Keratinocyte (primary cell): Measurements from ENCODE around the gene MYT1. TPM values are rescaled to one million over a fixed set of nuclear protein-coding genes. Genes with fewer than 3 reads are reported as not detected.

Experiments
- DNase-seq: peaks from one replicate; pipeline ENCODE4 v3.0.0-alpha.2; 2011; ENCODE audit warnings: low read depth, missing footprints, low spot score
- FAIRE-seq: peaks from 2 replicates; lab custom pipeline; 2011; peaks lifted over from hg19 to GRCh38; lab: Jason Lieb, UNC
- H2AFZ ChIP-seq: 2 replicates; pipeline ENCODE4 v1.6.0; 2012; ENCODE audit warnings: low read length, control low read depth, inconsistent platforms; ENCODE audit not compliant: control insufficient read depth
- H3K27ac ChIP-seq: 2 replicates; pipeline ENCODE4 v1.5.1; 2011; ENCODE audit warnings: low read length; ENCODE audit not compliant: control insufficient read depth, insufficient read depth
- H3K27me3 ChIP-seq: 3 replicates; pipeline ENCODE4 v1.6.0; 2011; ENCODE audit warnings: low read length; ENCODE audit not compliant: control insufficient read depth, insufficient read depth; ENCODE audit errors: extremely low read depth
- H3K36me3 ChIP-seq, 2 experiments: 2 replicates in 1 of 2; 3 replicates in 1 of 2; pipeline ENCODE4 v1.5.1; 2011; ENCODE audit warnings: low read length in 2 of 2, mild to moderate bottlenecking in 1 of 2; ENCODE audit not compliant: control insufficient read depth in 2 of 2, insufficient read depth in 2 of 2; ENCODE audit errors: extremely low read depth in 1 of 2
- H3K4me1 ChIP-seq: 3 replicates; pipeline ENCODE4 v1.5.1; 2011; ENCODE audit warnings: low read length; ENCODE audit not compliant: control insufficient read depth, insufficient read depth; ENCODE audit errors: extremely low read depth
- H3K4me2 ChIP-seq: 3 replicates; pipeline ENCODE4 v1.6.0; 2011; ENCODE audit warnings: low read depth, low read length; ENCODE audit not compliant: control insufficient read depth, insufficient read depth; ENCODE audit errors: extremely low read depth
- H3K4me3 ChIP-seq, 3 experiments: fragments of 200-600 bp in 1 of 3; sonication (generic) in 1 of 3; 2 replicates in 2 of 3; 3 replicates in 1 of 3; pipeline ENCODE4 v1.5.1; 2011 to 2016; ENCODE audit warnings: low read length in 3 of 3, mild to moderate bottlenecking in 3 of 3, control low read depth in 2 of 3, inconsistent platforms in 1 of 3, low read depth in 1 of 3, mixed read lengths in 1 of 3, mixed run types in 1 of 3, moderate library complexity in 1 of 3; ENCODE audit not compliant: control insufficient read depth in 2 of 3, insufficient read depth in 2 of 3; ENCODE audit errors: extremely low read depth in 1 of 3
- H3K79me2 ChIP-seq: 2 replicates; pipeline ENCODE4 v1.6.0; 2012; ENCODE audit warnings: low read length; ENCODE audit not compliant: control insufficient read depth, insufficient read depth
- H3K9ac ChIP-seq: 3 replicates; pipeline ENCODE4 v1.6.0; 2011; ENCODE audit warnings: low read length; ENCODE audit not compliant: control insufficient read depth, insufficient read depth; ENCODE audit errors: extremely low read depth
- H3K9me1 ChIP-seq: 3 replicates; pipeline ENCODE4 v1.6.0; 2011; ENCODE audit warnings: low read length; ENCODE audit not compliant: control insufficient read depth, insufficient read depth; ENCODE audit errors: extremely low read depth
- H3K9me3 ChIP-seq: 2 replicates; pipeline ENCODE4 v1.5.1; 2012; ENCODE audit warnings: low read depth, low read length; ENCODE audit not compliant: control insufficient read depth
- H4K20me1 ChIP-seq: 3 replicates; pipeline ENCODE4 v1.6.0; 2011; ENCODE audit warnings: low read length; ENCODE audit not compliant: control insufficient read depth, insufficient read depth; ENCODE audit errors: extremely low read depth
- CTCF ChIP-seq, 3 experiments: IDR thresholded peaks in 1 of 3; conservative IDR thresholded peaks in 1 of 3; optimal IDR thresholded peaks in 1 of 3; 2 replicates in 2 of 3; 3 replicates in 1 of 3; pipeline versions ENCODE3 to v1.5.1; 2011; ENCODE audit warnings: low read length in 3 of 3, mild to moderate bottlenecking in 3 of 3, moderate library complexity in 2 of 3, control low read depth in 1 of 3, inconsistent platforms in 1 of 3; ENCODE audit not compliant: insufficient read depth in 2 of 3; ENCODE audit errors: extremely low read depth in 1 of 3
- EZH2 ChIP-seq: IDR thresholded peaks from one replicate; pipeline ENCODE4 v1.6.1; 2012; ENCODE audit warnings: inconsistent platforms, mild to moderate bottlenecking, low read length, moderate library complexity
- dilution Hi-C: fragments of 300-500 bp; cut with MboI; formaldehyde crosslinking; loops from one replicate; pipeline ENCODE4 v1.7.0; 2020; ENCODE audit warnings: low sequenced_read_pairs; ENCODE audit not compliant: extremely low pct_ligation_motif_present
- polyA plus RNA-seq, 5 experiments: library from polyadenylated mRNA; depleted of rRNA in 3 of 5; stranded (reverse) in 3 of 5; stranded (forward) in 1 of 5; unstranded in 1 of 5; fragments of >200 nt; gene quantifications; 1 replicate in 1 of 5; 2 replicates in 3 of 5; 3 replicates in 1 of 5; pipeline versions ENCODE4 v1.2.1 to v1.2.3, GENCODE V29; 2011 to 2012; ENCODE audit warnings: missing spikeins in 2 of 5, low read depth in 1 of 5, low replicate concordance in 1 of 5

MYT1 gene
- polyA plus RNA-seq, 1 donor (not counting 4 experiments of a cell fraction or from before 2014, with no cell fraction given): not detected

- Histone ChIP-seq H3K9me3 (no peaks in the 10 kb centered on the region), H3K4me2 (no peak overlapping the region), H3K36me3 (peaks cover 0 to 4% of the 10 kb centered on the region in 2 experiments), H3K4me3 (no peak overlapping the region), H3K9ac (no peak overlapping the region), H3K79me2 (no peaks in the 10 kb centered on the region), H4K20me1 (no peaks in the 10 kb centered on the region), H3K27ac (no peak overlapping the region), H3K27me3 (no peaks in the 10 kb centered on the region), H3K4me1 (no peaks in the 10 kb centered on the region), H2AFZ (no peak overlapping the region), H3K9me1 (no peaks in the 10 kb centered on the region)
- dilution Hi-C loops: no loop called here
- FAIRE-seq: no peak
- TF ChIP-seq CTCF (optimal IDR thresholded peaks at IDR 0.05 in 1 of 3, IDR thresholded peaks at IDR 0.05 in 1 of 3, conservative IDR thresholded peaks at IDR 0.05 in 1 of 3; ENCODE audit: extremely low read depth in 1 of 3, insufficient read depth in 2 of 3, low read length in 3 of 3) (no peak), EZH2 (no peak)
- DNase-seq: no peak
Measured at GRCh38 chr20:64266988-64267387, 102.7 kb downstream of the MYT1 start.

GRCh38 chr20:64268174-64268573 lies 103.9 kb downstream of the MYT1 start:
- no peaks in the 10 kb centered on the region for H4K20me1 ChIP-seq
- DNase-seq (no peak), FAIRE-seq (no peak)
- H3K27me3 ChIP-seq: no peaks in the 10 kb centered on the region
- H3K9me1 ChIP-seq: no peaks in the 10 kb centered on the region
- dilution Hi-C loops: no loop called here
- H3K4me1 ChIP-seq: no peaks in the 10 kb centered on the region
- no peak overlapping the region for H2AFZ ChIP-seq
- H3K4me3 ChIP-seq: no peak overlapping the region
- H3K9ac ChIP-seq: no peak overlapping the region
- TF ChIP-seq EZH2 (no peak), CTCF (optimal IDR thresholded peaks at IDR 0.05 in 1 of 3, IDR thresholded peaks at IDR 0.05 in 1 of 3, conservative IDR thresholded peaks at IDR 0.05 in 1 of 3; ENCODE audit: extremely low read depth in 1 of 3, insufficient read depth in 2 of 3, low read length in 3 of 3) (no peak)
- no peaks in the 10 kb centered on the region for H3K9me3 ChIP-seq
- no peaks in the 10 kb centered on the region for H3K79me2 ChIP-seq
- no peak overlapping the region for H3K4me2 ChIP-seq
- H3K27ac ChIP-seq: no peak overlapping the region
- no peaks in the 10 kb centered on the region for H3K36me3 ChIP-seq
